Erythroblast (primary cell): Measurements from ENCODE around the gene PSME3IP1.

Experiments
- GATA1 ChIP-seq: IDR thresholded peaks from 2 replicates; pipeline ENCODE4 v1.6.1; 2011; ENCODE audit warnings: low read depth, mild to moderate bottlenecking, control low read depth, low read length, moderate library complexity
- POLR2A ChIP-seq: IDR thresholded peaks from 2 replicates; pipeline ENCODE4 v1.6.1; 2011; ENCODE audit warnings: mild to moderate bottlenecking, low read length

GRCh38 chr16:57203451-57203850 lies 17.6 kb upstream of the PSME3IP1 start:
- TF ChIP-seq POLR2A (no peak), GATA1 (no peak)
